ENCODE measurements around the gene MEA1. TPM values are rescaled to one million over a fixed set of nuclear protein-coding genes. Genes with fewer than 3 reads are reported as not detected.

MEA1 gene
- polyA plus RNA-seq, 3 donors = 82.2 to 103 (median 85.9) TPM

- DNase-seq = no peak
These were observed 31.9 kb downstream of the MEA1 start for GRCh38 chr6:42981836-42982235.

GRCh38 chr6:42979523-42980177 lies 34.1 kb downstream of the MEA1 start:
- no peak for DNase-seq

GRCh38 chr6:42978839-42979522 lies 34.8 kb downstream of the MEA1 start, which contains the start of gene PEX6:
Gene PEX6, minus strand, starts transcription at chr6:42979181. Its CDS starts 31 bp downstream, at chr6:42979150.
- DNase-seq = peak; percentile 90

GRCh38 chr6:42978487-42978838 lies 35.3 kb downstream of the MEA1 start:
- no peak for DNase-seq

GRCh38 chr6:42974919-42975505 lies 38.7 kb downstream of the MEA1 start:
- no peak for DNase-seq

- no peak for DNase-seq
These were observed 39.8 kb downstream of the MEA1 start for GRCh38 chr6:42973926-42974325.

GRCh38 chr6:42971746-42972327 lies 41.9 kb downstream of the MEA1 start:
- DNase-seq = no peak

GRCh38 chr6:42970871-42971612 lies 42.7 kb downstream of the MEA1 start:
- DNase-seq = no peak

GRCh38 chr6:42969934-42970333 lies 43.8 kb downstream of the MEA1 start:
- DNase-seq = no peak

GRCh38 chr6:42969431-42969830 lies 44.3 kb downstream of the MEA1 start:
- DNase-seq = no peak

- DNase-seq = no peak
These were observed 45.0 kb downstream of the MEA1 start for GRCh38 chr6:42968783-42969182.

- DNase-seq = no peak
These were observed 45.5 kb downstream of the MEA1 start for GRCh38 chr6:42968126-42968701.

- DNase-seq = no peak
These were observed 46.5 kb downstream of the MEA1 start for GRCh38 chr6:42967228-42967627.

GRCh38 chr6:42966571-42966970 lies 47.2 kb downstream of the MEA1 start:
- DNase-seq = no peak

- DNase-seq = no peak
These were observed 49.7 kb downstream of the MEA1 start for GRCh38 chr6:42963855-42964605.

- DNase-seq = no peak
These were observed 50.4 kb downstream of the MEA1 start for GRCh38 chr6:42963179-42963854.

- DNase-seq = no peak
These were observed 51.1 kb downstream of the MEA1 start for GRCh38 chr6:42962502-42963178.

GRCh38 chr6:42962096-42962495 lies 51.6 kb downstream of the MEA1 start:
- no peak for DNase-seq

Data from renal pelvis (tissue), 4 donors.